Mesothelial cell of epicardium (in vitro differentiated cells): Measurements from ENCODE around the gene GTF3C1. TPM values are rescaled to one million over a fixed set of nuclear protein-coding genes. Genes with fewer than 3 reads are reported as not detected.

Experiments
- DNase-seq, 2 experiments: peaks; one replicate each; pipeline ENCODE4 v3.0.0; 2021; ENCODE audit warnings: low spot score in 2 of 2; ENCODE audit not compliant: unreplicated experiment in 2 of 2
- H3K27ac Mint-ChIP-seq: 2 replicates; pipeline ENCODE4 v1.8.0; 2021; ENCODE audit warnings: mixed read lengths
- H3K27me3 Mint-ChIP-seq: 2 replicates; pipeline ENCODE4 v1.8.0; 2021; ENCODE audit warnings: low read depth, mixed read lengths
- H3K36me3 Mint-ChIP-seq: 2 replicates; pipeline ENCODE4 v1.8.0; 2021; ENCODE audit warnings: mixed read lengths
- H3K4me1 Mint-ChIP-seq: 2 replicates; pipeline ENCODE4 v1.8.0; 2021; ENCODE audit warnings: mixed read lengths
- H3K4me3 Mint-ChIP-seq: 2 replicates; pipeline ENCODE4 v1.8.0; 2021; ENCODE audit warnings: mild to moderate bottlenecking, moderate library complexity, mixed read lengths
- H3K9me3 Mint-ChIP-seq: 2 replicates; pipeline ENCODE4 v1.8.0; 2021; ENCODE audit warnings: mixed read lengths
- total RNA-seq: library from RNA; stranded (reverse); gene quantifications from 3 replicates; pipeline ENCODE4 v1.2.1, GENCODE V29; 2021
- TF ChIP-seq, protein P1 (sequence below): fragments of 200-600 bp; sonication (generic); IDR thresholded peaks from one replicate; pipeline ENCODE4 v1.5.0; 2021; ENCODE audit warnings: antibody characterized with exemption; ENCODE audit not compliant: unreplicated experiment

Gene GTF3C1
- total RNA-seq, 1 donor from 2014 or later = 131 TPM

GRCh38 chr16:27448532-27449433 is 100.9 kb downstream of the GTF3C1 start:
- TF ChIP-seq, protein P1, sequence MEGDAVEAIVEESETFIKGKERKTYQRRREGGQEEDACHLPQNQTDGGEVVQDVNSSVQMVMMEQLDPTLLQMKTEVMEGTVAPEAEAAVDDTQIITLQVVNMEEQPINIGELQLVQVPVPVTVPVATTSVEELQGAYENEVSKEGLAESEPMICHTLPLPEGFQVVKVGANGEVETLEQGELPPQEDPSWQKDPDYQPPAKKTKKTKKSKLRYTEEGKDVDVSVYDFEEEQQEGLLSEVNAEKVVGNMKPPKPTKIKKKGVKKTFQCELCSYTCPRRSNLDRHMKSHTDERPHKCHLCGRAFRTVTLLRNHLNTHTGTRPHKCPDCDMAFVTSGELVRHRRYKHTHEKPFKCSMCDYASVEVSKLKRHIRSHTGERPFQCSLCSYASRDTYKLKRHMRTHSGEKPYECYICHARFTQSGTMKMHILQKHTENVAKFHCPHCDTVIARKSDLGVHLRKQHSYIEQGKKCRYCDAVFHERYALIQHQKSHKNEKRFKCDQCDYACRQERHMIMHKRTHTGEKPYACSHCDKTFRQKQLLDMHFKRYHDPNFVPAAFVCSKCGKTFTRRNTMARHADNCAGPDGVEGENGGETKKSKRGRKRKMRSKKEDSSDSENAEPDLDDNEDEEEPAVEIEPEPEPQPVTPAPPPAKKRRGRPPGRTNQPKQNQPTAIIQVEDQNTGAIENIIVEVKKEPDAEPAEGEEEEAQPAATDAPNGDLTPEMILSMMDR = no peak

GRCh38 chr16:27447301-27447700 is 102.4 kb downstream of the GTF3C1 start:
- Mint-ChIP-seq H3K36me3 (no peaks in the 10 kb centered on the region), H3K4me3 (no peak overlapping the region), H3K4me1 (peaks cover 3% of the 10 kb centered on the region), H3K27me3 (no peaks in the 10 kb centered on the region), H3K27ac (no peak overlapping the region), H3K9me3 (peaks cover 9% of the 10 kb centered on the region)
- TF ChIP-seq, protein P1 = no peak
- no peak for DNase-seq

More at GRCh38 chr16:27448532-27449433, 100.9 kb downstream of the GTF3C1 start:
- H3K27ac Mint-ChIP-seq = no peak overlapping the region
- no peak overlapping the region for H3K4me3 Mint-ChIP-seq
- H3K4me1 Mint-ChIP-seq = peaks cover 3% of the 10 kb centered on the region
- no peaks in the 10 kb centered on the region for H3K36me3 Mint-ChIP-seq
- no peak for DNase-seq
- peaks cover 12% of the 10 kb centered on the region for H3K9me3 Mint-ChIP-seq
- H3K27me3 Mint-ChIP-seq = no peaks in the 10 kb centered on the region

DNA sequence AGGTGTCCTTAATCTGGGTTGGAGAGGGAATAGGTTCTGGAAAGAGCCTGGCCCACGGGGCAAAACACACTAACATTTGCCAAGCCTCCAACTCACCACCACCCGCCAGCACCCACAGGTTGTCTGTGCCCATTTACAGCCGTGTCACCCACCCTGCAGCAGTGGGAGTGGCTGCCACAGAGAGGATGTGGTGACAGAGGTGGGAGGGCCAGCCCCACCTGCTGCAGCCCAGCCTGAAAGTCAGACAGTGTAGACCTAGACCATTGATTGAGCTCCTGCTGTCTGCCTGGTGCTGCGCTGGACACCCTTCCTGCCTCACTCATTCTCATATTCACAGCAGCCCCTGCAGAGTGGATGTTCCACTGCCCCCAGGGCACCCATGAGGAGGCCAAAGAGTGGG is 103.0 kb downstream of the GTF3C1 start:
- Mint-ChIP-seq H3K4me3 (no peak overlapping the region), H3K27me3 (no peaks in the 10 kb centered on the region), H3K27ac (no peak overlapping the region), H3K4me1 (peaks cover 3% of the 10 kb centered on the region), H3K9me3 (peaks cover 9% of the 10 kb centered on the region), H3K36me3 (no peaks in the 10 kb centered on the region)
- TF ChIP-seq, protein P1 = no peak
- DNase-seq = no peak

GRCh38 chr16:27445502-27446175 is 104.1 kb downstream of the GTF3C1 start:
- H3K4me1 Mint-ChIP-seq = peaks cover 3% of the 10 kb centered on the region
- H3K36me3 Mint-ChIP-seq = no peaks in the 10 kb centered on the region
- H3K4me3 Mint-ChIP-seq = no peak overlapping the region
- no peaks in the 10 kb centered on the region for H3K27me3 Mint-ChIP-seq
- no peak for DNase-seq
- TF ChIP-seq, protein P1 = no peak
- H3K9me3 Mint-ChIP-seq = peaks cover 9% of the 10 kb centered on the region
- no peak overlapping the region for H3K27ac Mint-ChIP-seq

- Mint-ChIP-seq H3K4me3 (no peak overlapping the region), H3K4me1 (no peaks in the 10 kb centered on the region), H3K27me3 (no peaks in the 10 kb centered on the region), H3K27ac (no peak overlapping the region), H3K9me3 (peaks cover 9% of the 10 kb centered on the region), H3K36me3 (no peaks in the 10 kb centered on the region)
- DNase-seq = no peak
- TF ChIP-seq, protein P1 = no peak
Measured at GRCh38 chr16:27444470-27444869, 105.2 kb downstream of the GTF3C1 start.
